Measurements from ENCODE around the gene PAQR5. TPM values are rescaled to one million over a fixed set of nuclear protein-coding genes. Genes with fewer than 3 reads are reported as not detected.

Gene PAQR5
- total and polyA plus RNA-seq, 7 donors: 0.08 to 0.39 (median 0.17) TPM; not detected in 1

DNA sequence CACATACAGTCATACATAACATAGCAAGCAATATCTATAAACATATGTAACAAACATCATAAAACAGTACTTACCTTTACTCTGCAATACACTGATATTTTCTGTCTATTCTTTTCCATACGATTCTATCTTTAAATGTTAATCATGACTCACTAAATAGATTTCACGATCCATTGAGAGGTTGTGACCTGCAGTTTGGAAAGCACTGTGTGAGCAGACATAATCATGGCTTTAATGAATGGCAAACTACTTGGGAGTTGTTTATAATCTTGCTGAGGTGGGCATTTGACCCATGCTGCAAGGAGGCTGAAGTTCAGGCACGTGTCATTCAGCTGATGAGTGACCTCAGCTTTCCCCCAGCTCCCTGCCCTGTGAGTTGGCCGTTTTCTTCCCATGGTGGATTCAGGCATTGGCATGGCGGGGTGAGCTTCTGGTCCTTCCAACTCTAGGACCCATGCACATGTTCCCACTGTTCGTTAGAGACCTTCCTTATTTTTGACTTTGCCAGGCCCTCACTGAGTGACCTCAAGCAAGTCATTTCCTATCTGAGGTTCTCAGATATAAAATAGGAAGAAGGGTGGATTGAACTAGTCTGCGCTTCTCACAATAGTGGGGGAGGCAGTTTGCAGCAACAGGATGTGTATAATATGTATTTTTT, 41.7 kb downstream of the PAQR5 start:
- H3K36me3 ChIP-seq (ENCODE audit: insufficient read depth in 1 of 2, low read depth in 1 of 2): no peaks in the 10 kb centered on the region
- WGBS, 3 donors: 59 to 66% (median 63%) methylated on average over 7 of the region's 7 CpGs
- intact Hi-C loops (cut with DNase I): no loop called here
- no peaks in the 10 kb centered on the region for H3K27me3 ChIP-seq (ENCODE audit: insufficient read depth in 3 of 3, low read length in 2 of 3)
- H3K4me3 ChIP-seq: no peak overlapping the region
- no peaks in the 10 kb centered on the region for H3K9me3 ChIP-seq
- no peaks in the 10 kb centered on the region for H3K4me1 ChIP-seq
- no peak overlapping the region for H3K27ac ChIP-seq
- DNase-seq: no peak
- ATAC-seq: no peak
- TF ChIP-seq CTCF (IDR thresholded peaks at IDR 0.05): no peak

- no peak overlapping the region for H3K27ac ChIP-seq
- no peak for TF ChIP-seq CTCF (IDR thresholded peaks at IDR 0.05)
- WGBS, 3 donors: 95 to 97% (median 97%) methylated on average over 3 of the region's 3 CpGs
- H3K4me3 ChIP-seq: no peak overlapping the region
- ATAC-seq (no peak), DNase-seq (no peak)
- H3K36me3 ChIP-seq (ENCODE audit: insufficient read depth in 1 of 2, low read depth in 1 of 2): no peaks in the 10 kb centered on the region
- no peaks in the 10 kb centered on the region for H3K4me1 ChIP-seq
- intact Hi-C loops (cut with DNase I): no loop called here
- H3K9me3 ChIP-seq: no peaks in the 10 kb centered on the region
- no peaks in the 10 kb centered on the region for H3K27me3 ChIP-seq (ENCODE audit: insufficient read depth in 3 of 3, low read length in 2 of 3)
These were observed 42.6 kb downstream of the PAQR5 start for GRCh38 chr15:69341356-69341755.

GRCh38 chr15:69342460-69343076, 43.9 kb downstream of the PAQR5 start:
- intact Hi-C loops (cut with DNase I): no loop called here
- Histone ChIP-seq H3K4me1 (no peaks in the 10 kb centered on the region), H3K9me3 (no peaks in the 10 kb centered on the region), H3K27ac (no peak overlapping the region), H3K4me3 (no peak overlapping the region), H3K27me3 (ENCODE audit: insufficient read depth in 3 of 3, low read length in 2 of 3) (no peaks in the 10 kb centered on the region), H3K36me3 (ENCODE audit: insufficient read depth in 1 of 2, low read depth in 1 of 2) (no peaks in the 10 kb centered on the region)
- no peak for DNase-seq
- 60 to 63% (median 60%) methylated on average over 3 of the region's 3 CpGs for WGBS, 3 donors
- no peak for TF ChIP-seq CTCF (IDR thresholded peaks at IDR 0.05)
- no peak for ATAC-seq

GRCh38 chr15:69343133-69343532, 44.4 kb downstream of the PAQR5 start:
- DNase-seq (no peak), ATAC-seq (no peak)
- 7 to 42% (median 10%) methylated on average over 2 of the region's 2 CpGs for WGBS, 3 donors
- H3K4me3 ChIP-seq: no peak overlapping the region
- no peaks in the 10 kb centered on the region for H3K27me3 ChIP-seq (ENCODE audit: insufficient read depth in 3 of 3, low read length in 2 of 3)
- no peaks in the 10 kb centered on the region for H3K36me3 ChIP-seq (ENCODE audit: insufficient read depth in 1 of 2, low read depth in 1 of 2)
- H3K27ac ChIP-seq: no peak overlapping the region
- intact Hi-C loops (cut with DNase I): no loop called here
- H3K9me3 ChIP-seq: no peaks in the 10 kb centered on the region
- TF ChIP-seq CTCF (IDR thresholded peaks at IDR 0.05): no peak
- no peaks in the 10 kb centered on the region for H3K4me1 ChIP-seq
